NK-92 (cell line): ENCODE results near the gene LRRTM4.
"Not testable (repeated sequence)": the region's sequence is repeated elsewhere in the genome, so short reads cannot be mapped to it uniquely, and the experiment has no call there.

ENCODE experiments used
- DNase-seq: peaks from one replicate; lab custom pipeline; 2025; ENCODE audit not compliant: unreplicated experiment; lab: John Stamatoyannopoulos, UW

Gene LRRTM4

GRCh38 chr2:77088424-77088823 lies 433.8 kb downstream of the LRRTM4 start:
- DNase-seq = not testable (repeated sequence)

- no peak for DNase-seq
Observed at GRCh38 chr2:77087987-77088414, 434.2 kb downstream of the LRRTM4 start.

- DNase-seq = no peak
Observed at GRCh38 chr2:77086478-77086877, 435.7 kb downstream of the LRRTM4 start.

GRCh38 chr2:77086051-77086450 lies 436.1 kb downstream of the LRRTM4 start:
- DNase-seq = no peak

- no peak for DNase-seq
Observed at GRCh38 chr2:77085561-77085960, 436.6 kb downstream of the LRRTM4 start.

- no peak for DNase-seq
Observed at GRCh38 chr2:77081597-77081996, 440.6 kb downstream of the LRRTM4 start.

- no peak for DNase-seq
Observed at GRCh38 chr2:77064324-77064723, 457.9 kb downstream of the LRRTM4 start.

GRCh38 chr2:77054938-77055337 lies 467.2 kb downstream of the LRRTM4 start:
- DNase-seq = no peak

- no peak for DNase-seq
Observed at GRCh38 chr2:77046339-77046738, 475.8 kb downstream of the LRRTM4 start.

- DNase-seq = not testable (repeated sequence)
Observed at GRCh38 chr2:77045456-77045855, 476.7 kb downstream of the LRRTM4 start.

GRCh38 chr2:77034445-77034844 lies 487.7 kb downstream of the LRRTM4 start:
- DNase-seq = no peak

- DNase-seq = not testable (repeated sequence)
Observed at GRCh38 chr2:77029237-77029636, 492.9 kb downstream of the LRRTM4 start.

- no peak for DNase-seq
Observed at GRCh38 chr2:77028032-77028600, 494.1 kb downstream of the LRRTM4 start.

GRCh38 chr2:77025714-77026113 lies 496.5 kb downstream of the LRRTM4 start:
- no peak for DNase-seq

GRCh38 chr2:77021161-77021560 lies 501.0 kb downstream of the LRRTM4 start:
- DNase-seq = no peak

- no peak for DNase-seq
Observed at GRCh38 chr2:77018219-77018618, 504.0 kb downstream of the LRRTM4 start.

- DNase-seq = no peak
Observed at GRCh38 chr2:77017355-77017745, 504.8 kb downstream of the LRRTM4 start.

GRCh38 chr2:77016443-77017354 lies 505.5 kb downstream of the LRRTM4 start:
- DNase-seq = no peak

- DNase-seq = no peak
Observed at GRCh38 chr2:77013953-77014352, 508.2 kb downstream of the LRRTM4 start.

GRCh38 chr2:77013457-77013856 lies 508.7 kb downstream of the LRRTM4 start:
- no peak for DNase-seq

- DNase-seq = no peak
Observed at GRCh38 chr2:77009307-77009706, 512.9 kb downstream of the LRRTM4 start.

GRCh38 chr2:77008853-77009252 lies 513.3 kb downstream of the LRRTM4 start:
- DNase-seq = no peak
